SK-N-SH (cell line): ENCODE measurements around the gene SH2D4B. TPM values are rescaled to one million over a fixed set of nuclear protein-coding genes. Genes with fewer than 3 reads are reported as not detected.

ENCODE experiments used
- CTCF ChIA-PET: fragments of 300-600, 350-600 bp; formaldehyde crosslinking; extraction: SDS; loops from one replicate; lab custom pipeline; 2021; lab: Yijun Ruan, JAX
- POLR2A ChIA-PET: fragments of 350-600 bp; sonication (Branson Sonifier 250); formaldehyde crosslinking; extraction: SDS; loops from one replicate; lab custom pipeline; 2020; ENCODE audit warnings: antibody characterized with exemption, inconsistent platforms; lab: Yijun Ruan, JAX
- DNase-seq: peaks from one replicate; pipeline ENCODE4 v3.0.0; 2012
- H2AFZ ChIP-seq: fragments of 200-600 bp; sonication (generic); 2 replicates; pipeline ENCODE4 v1.8.1; 2016; ENCODE audit warnings: antibody characterized with exemption, mild to moderate bottlenecking, low read depth
- H3F3A ChIP-seq: fragments of 200-600 bp; sonication (generic); replicated peaks from 2 replicates; pipeline ENCODE3; 2016; ENCODE audit warnings: antibody characterized with exemption, mild to moderate bottlenecking; ENCODE audit not compliant: insufficient read depth
- H3K27ac ChIP-seq, 2 experiments: fragments of 200-500 bp in 1 of 2; fragments of 200-600 bp in 1 of 2; sonication (Bioruptor generic) in 1 of 2; sonication (generic), shearing (Covaris generic) in 1 of 2; 2 replicates each; pipeline versions ENCODE4 v1.5.1 to v1.6.1; 2014 to 2016; ENCODE audit warnings: low read depth in 2 of 2, inconsistent platforms in 1 of 2, low read length in 1 of 2, mild to moderate bottlenecking in 1 of 2, mixed read lengths in 1 of 2
- H3K27me3 ChIP-seq: fragments of 200-600 bp; sonication (generic), shearing (Covaris generic); 2 replicates; pipeline ENCODE4 v1.6.1; 2016; ENCODE audit warnings: mixed run types; ENCODE audit not compliant: insufficient read depth
- H3K36me3 ChIP-seq, 2 experiments: fragments of 200-500 bp in 1 of 2; fragments of 200-600 bp in 1 of 2; sonication (Bioruptor generic) in 1 of 2; sonication (generic) in 1 of 2; replicated peaks in 1 of 2; 2 replicates each; pipeline versions ENCODE3 to v1.5.1; 2014 to 2016; ENCODE audit warnings: low read length in 1 of 2, mild to moderate bottlenecking in 1 of 2; ENCODE audit not compliant: insufficient read depth in 2 of 2, control insufficient read depth in 1 of 2
- H3K4me1 ChIP-seq, 2 experiments: fragments of 200-500 bp in 1 of 2; fragments of 200-600 bp in 1 of 2; sonication (Bioruptor generic) in 1 of 2; sonication (generic), shearing (Covaris generic) in 1 of 2; 2 replicates each; pipeline versions ENCODE4 v1.5.1 to v1.6.1; 2014 to 2016; ENCODE audit warnings: low read depth in 1 of 2, low read length in 1 of 2, mixed run types in 1 of 2; ENCODE audit not compliant: insufficient read depth in 2 of 2, control insufficient read depth in 1 of 2
- H3K4me2 ChIP-seq: fragments of 200-600 bp; sonication (generic), shearing (Covaris generic); 2 replicates; pipeline ENCODE4 v1.6.1; 2017; ENCODE audit warnings: mixed run types
- H3K4me3 ChIP-seq, 2 experiments: fragments of 200-500 bp in 1 of 2; fragments of 200-600 bp in 1 of 2; sonication (Bioruptor generic) in 1 of 2; sonication (generic), shearing (Covaris generic) in 1 of 2; 2 replicates each; pipeline versions ENCODE4 v1.5.1 to v1.8.1; 2014 to 2016; ENCODE audit warnings: low read depth in 2 of 2, inconsistent platforms in 1 of 2, low read length in 1 of 2, mild to moderate bottlenecking in 1 of 2, mixed read lengths in 1 of 2, moderate library complexity in 1 of 2
- H3K79me2 ChIP-seq: fragments of 200-600 bp; sonication (generic); 2 replicates; pipeline ENCODE4 v1.8.1; 2017; ENCODE audit warnings: mild to moderate bottlenecking; ENCODE audit not compliant: insufficient read depth
- H3K9ac ChIP-seq: fragments of 200-600 bp; sonication (generic); 2 replicates; pipeline ENCODE4 v1.6.1; 2017; ENCODE audit warnings: mixed run types
- H3K9me2 ChIP-seq: fragments of 200-600 bp; sonication (generic); 2 replicates; pipeline ENCODE4 v1.6.1; 2017; ENCODE audit warnings: mixed run types
- H3K9me3 ChIP-seq: fragments of 200-600 bp; sonication (generic); 2 replicates; pipeline ENCODE4 v1.6.1; 2017; ENCODE audit warnings: mixed run types, mild to moderate bottlenecking, moderate library complexity
- H4K20me1 ChIP-seq: fragments of 200-600 bp; sonication (generic); 2 replicates; pipeline ENCODE4 v1.6.1; 2017; ENCODE audit warnings: mild to moderate bottlenecking, mixed run types; ENCODE audit not compliant: insufficient read depth
- CTCF ChIP-seq: fragments of 200-600 bp; sonication (generic); IDR thresholded peaks from 2 replicates; pipeline ENCODE4 v1.6.1; 2017; ENCODE audit warnings: antibody characterized with exemption, mild to moderate bottlenecking, moderate library complexity
- EZH2phosphoT487 ChIP-seq: fragments of 200-600 bp; sonication (generic); IDR thresholded peaks from 2 replicates; pipeline ENCODE4 v1.6.1; 2017; ENCODE audit warnings: low read depth, mixed run types, mild to moderate bottlenecking, antibody characterized with exemption, moderate library complexity, borderline replicate concordance
- FOSL2 ChIP-seq: IDR thresholded peaks from 2 replicates; pipeline ENCODE4 v1.4.0; 2012; ENCODE audit warnings: low read depth, mild to moderate bottlenecking, moderate library complexity, borderline replicate concordance
- FOXM1 ChIP-seq: IDR thresholded peaks from 2 replicates; pipeline ENCODE4 v1.4.0; 2012; ENCODE audit warnings: low read depth, mild to moderate bottlenecking
- GABPA ChIP-seq: IDR thresholded peaks from 2 replicates; pipeline ENCODE4 v1.4.0; 2012; ENCODE audit warnings: low read depth, mild to moderate bottlenecking
- JUND ChIP-seq: IDR thresholded peaks from 2 replicates; pipeline ENCODE4 v1.4.0; 2012
- MEF2A ChIP-seq: IDR thresholded peaks from 2 replicates; pipeline ENCODE4 v1.4.0; 2012; ENCODE audit warnings: low read depth, borderline replicate concordance
- MXI1 ChIP-seq: IDR thresholded peaks from 2 replicates; pipeline ENCODE4 v1.6.1; 2012; ENCODE audit warnings: mild to moderate bottlenecking, low read depth, low read length, improper control_type of control experiment
- NRF1 ChIP-seq: IDR thresholded peaks from 2 replicates; pipeline ENCODE4 v1.6.1; 2012; ENCODE audit warnings: low read depth, mild to moderate bottlenecking, low read length
- PBX3 ChIP-seq: IDR thresholded peaks from 2 replicates; pipeline ENCODE4; 2012
- POLR2AphosphoS5 ChIP-seq: IDR thresholded peaks from 2 replicates; pipeline ENCODE4 v1.6.1; 2012; ENCODE audit warnings: low read depth, low read length
- RCOR1 ChIP-seq: fragments of 150-350 bp; IDR thresholded peaks from 2 replicates; pipeline ENCODE4 v1.6.1; 2017; ENCODE audit warnings: antibody characterized with exemption, low read length
- RFX5 ChIP-seq: IDR thresholded peaks from 2 replicates; pipeline ENCODE4 v1.6.1; 2012; ENCODE audit warnings: mild to moderate bottlenecking, improper control_type of control experiment, low read length
- RXRA ChIP-seq: IDR thresholded peaks from 2 replicates; pipeline ENCODE4 v1.4.0; 2012; ENCODE audit warnings: low read depth, mild to moderate bottlenecking, borderline replicate concordance
- TCF12 ChIP-seq: IDR thresholded peaks from 2 replicates; pipeline ENCODE4 v1.4.0; 2012
- YY1 ChIP-seq: IDR thresholded peaks from 2 replicates; pipeline ENCODE4 v1.4.0; 2012; ENCODE audit warnings: low read depth, mild to moderate bottlenecking
- WGBS: methylation state at CpG from one replicate; pipeline ENCODE4 v1.1.6; 2017; ENCODE audit warnings: low lambda C conversion rate; 5-methylcytosine and 5-hydroxymethylcytosine counted together
- polyA plus RNA-seq, 3 experiments: library from polyadenylated mRNA; depleted of rRNA; stranded (reverse); fragments of >200 nt; gene quantifications; 2 replicates each; pipeline ENCODE4 v1.2.3, GENCODE V29; 2012
- TF ChIP-seq, protein P1 (sequence below): IDR thresholded peaks from 2 replicates; pipeline ENCODE4 v1.6.1; 2012; ENCODE audit warnings: mild to moderate bottlenecking, low read depth, low read length, moderate library complexity
- TF ChIP-seq, protein P2 (sequence below): fragments of 150-350 bp; IDR thresholded peaks from 2 replicates; pipeline ENCODE4 v1.6.1; 2016; ENCODE audit warnings: mild to moderate bottlenecking, low read depth, low read length

The SH2D4B gene
- polyA plus RNA-seq, 1 of the 3 experiments (the other 2 are of a cell fraction) = not detected

DNA sequence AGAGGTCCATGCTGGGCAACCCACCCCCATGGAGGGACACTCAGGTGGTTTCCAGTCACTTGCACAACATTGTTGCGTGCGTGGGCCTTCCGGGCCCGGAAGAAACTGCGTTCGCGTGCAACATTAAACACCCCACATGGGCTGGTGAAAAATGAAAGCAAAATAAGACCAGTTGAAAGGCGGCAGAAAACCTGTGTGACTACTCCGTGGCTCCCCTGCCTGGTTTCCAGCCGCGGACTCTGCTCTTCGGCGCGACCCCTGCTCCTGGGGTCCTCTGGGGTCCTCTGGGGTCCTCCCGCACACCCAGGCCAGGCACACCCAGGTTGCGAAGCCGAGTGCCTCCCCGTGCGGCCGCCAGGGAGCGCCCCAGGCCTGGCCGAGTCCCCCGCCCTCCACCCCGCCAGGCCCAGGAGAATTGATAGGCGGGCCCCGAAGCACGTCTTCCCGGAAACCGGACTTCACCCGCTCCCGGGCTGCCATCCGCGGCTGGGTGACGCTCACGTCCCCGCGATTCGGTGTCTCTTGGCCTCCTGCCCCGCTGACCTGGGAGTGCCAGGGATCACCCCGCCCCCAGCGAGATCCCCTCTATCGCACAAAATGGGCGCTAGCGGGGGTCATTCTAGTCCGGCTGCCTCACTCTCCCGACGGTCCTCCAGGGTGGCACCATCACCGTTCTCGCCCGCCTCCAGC, 1.9 kb upstream of the SH2D4B start (continued):
- TF ChIP-seq, protein P1, sequence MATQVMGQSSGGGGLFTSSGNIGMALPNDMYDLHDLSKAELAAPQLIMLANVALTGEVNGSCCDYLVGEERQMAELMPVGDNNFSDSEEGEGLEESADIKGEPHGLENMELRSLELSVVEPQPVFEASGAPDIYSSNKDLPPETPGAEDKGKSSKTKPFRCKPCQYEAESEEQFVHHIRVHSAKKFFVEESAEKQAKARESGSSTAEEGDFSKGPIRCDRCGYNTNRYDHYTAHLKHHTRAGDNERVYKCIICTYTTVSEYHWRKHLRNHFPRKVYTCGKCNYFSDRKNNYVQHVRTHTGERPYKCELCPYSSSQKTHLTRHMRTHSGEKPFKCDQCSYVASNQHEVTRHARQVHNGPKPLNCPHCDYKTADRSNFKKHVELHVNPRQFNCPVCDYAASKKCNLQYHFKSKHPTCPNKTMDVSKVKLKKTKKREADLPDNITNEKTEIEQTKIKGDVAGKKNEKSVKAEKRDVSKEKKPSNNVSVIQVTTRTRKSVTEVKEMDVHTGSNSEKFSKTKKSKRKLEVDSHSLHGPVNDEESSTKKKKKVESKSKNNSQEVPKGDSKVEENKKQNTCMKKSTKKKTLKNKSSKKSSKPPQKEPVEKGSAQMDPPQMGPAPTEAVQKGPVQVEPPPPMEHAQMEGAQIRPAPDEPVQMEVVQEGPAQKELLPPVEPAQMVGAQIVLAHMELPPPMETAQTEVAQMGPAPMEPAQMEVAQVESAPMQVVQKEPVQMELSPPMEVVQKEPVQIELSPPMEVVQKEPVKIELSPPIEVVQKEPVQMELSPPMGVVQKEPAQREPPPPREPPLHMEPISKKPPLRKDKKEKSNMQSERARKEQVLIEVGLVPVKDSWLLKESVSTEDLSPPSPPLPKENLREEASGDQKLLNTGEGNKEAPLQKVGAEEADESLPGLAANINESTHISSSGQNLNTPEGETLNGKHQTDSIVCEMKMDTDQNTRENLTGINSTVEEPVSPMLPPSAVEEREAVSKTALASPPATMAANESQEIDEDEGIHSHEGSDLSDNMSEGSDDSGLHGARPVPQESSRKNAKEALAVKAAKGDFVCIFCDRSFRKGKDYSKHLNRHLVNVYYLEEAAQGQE = no peak

GRCh38 chr10:80536361-80536835, 1.3 kb upstream of the SH2D4B start:
- TF ChIP-seq RXRA (no peak), POLR2AphosphoS5 (no peak), PBX3 (no peak), JUND (no peak), RCOR1 (no peak), RFX5 (no peak), NRF1 (no peak), EZH2phosphoT487 (no peak), FOXM1 (no peak), MXI1 (no peak), CTCF (no peak), FOSL2 (no peak), GABPA (no peak), TCF12 (no peak), MEF2A (no peak), YY1 (no peak)
- TF ChIP-seq, protein P2, sequence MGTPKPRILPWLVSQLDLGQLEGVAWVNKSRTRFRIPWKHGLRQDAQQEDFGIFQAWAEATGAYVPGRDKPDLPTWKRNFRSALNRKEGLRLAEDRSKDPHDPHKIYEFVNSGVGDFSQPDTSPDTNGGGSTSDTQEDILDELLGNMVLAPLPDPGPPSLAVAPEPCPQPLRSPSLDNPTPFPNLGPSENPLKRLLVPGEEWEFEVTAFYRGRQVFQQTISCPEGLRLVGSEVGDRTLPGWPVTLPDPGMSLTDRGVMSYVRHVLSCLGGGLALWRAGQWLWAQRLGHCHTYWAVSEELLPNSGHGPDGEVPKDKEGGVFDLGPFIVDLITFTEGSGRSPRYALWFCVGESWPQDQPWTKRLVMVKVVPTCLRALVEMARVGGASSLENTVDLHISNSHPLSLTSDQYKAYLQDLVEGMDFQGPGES = no peak
- TF ChIP-seq, all 33 proteins: peak for 0
- CTCF ChIA-PET = interaction anchor here (1.0 to 1.7 kb wide), 3 partner anchors 12 to 110 kb away, joined by 3 to 9 read pairs (median 5); no protein-coding TSS in a partner anchor
- WGBS = 79% methylated on average over 16 of the region's 17 CpGs
- no peak overlapping the region for H3K27ac ChIP-seq
- H3K79me2 ChIP-seq = no peaks in the 10 kb centered on the region
- H3K4me2 ChIP-seq = no peak overlapping the region
- H3K9me2 ChIP-seq = no peaks in the 10 kb centered on the region
- H3K9ac ChIP-seq = no peak overlapping the region
- no peak for DNase-seq
- no peak overlapping the region for H2AFZ ChIP-seq
- H4K20me1 ChIP-seq = no peaks in the 10 kb centered on the region
- no peaks in the 10 kb centered on the region for H3F3A ChIP-seq
- H3K4me1 ChIP-seq = peaks cover 0 to 26% of the 10 kb centered on the region in 2 experiments; a peak in 2 of 4 replicates
- POLR2A ChIA-PET = no interaction called here
- H3K4me3 ChIP-seq = no peak overlapping the region
- no peaks in the 10 kb centered on the region for H3K36me3 ChIP-seq
- no peaks in the 10 kb centered on the region for H3K9me3 ChIP-seq
- H3K27me3 ChIP-seq = no peaks in the 10 kb centered on the region
